ENCODE measurements around the gene NEURL1B.
"Not testable (repeated sequence)": the region's sequence is repeated elsewhere in the genome, so short reads cannot be mapped to it uniquely, and the experiment has no call there.

The NEURL1B gene

DNA sequence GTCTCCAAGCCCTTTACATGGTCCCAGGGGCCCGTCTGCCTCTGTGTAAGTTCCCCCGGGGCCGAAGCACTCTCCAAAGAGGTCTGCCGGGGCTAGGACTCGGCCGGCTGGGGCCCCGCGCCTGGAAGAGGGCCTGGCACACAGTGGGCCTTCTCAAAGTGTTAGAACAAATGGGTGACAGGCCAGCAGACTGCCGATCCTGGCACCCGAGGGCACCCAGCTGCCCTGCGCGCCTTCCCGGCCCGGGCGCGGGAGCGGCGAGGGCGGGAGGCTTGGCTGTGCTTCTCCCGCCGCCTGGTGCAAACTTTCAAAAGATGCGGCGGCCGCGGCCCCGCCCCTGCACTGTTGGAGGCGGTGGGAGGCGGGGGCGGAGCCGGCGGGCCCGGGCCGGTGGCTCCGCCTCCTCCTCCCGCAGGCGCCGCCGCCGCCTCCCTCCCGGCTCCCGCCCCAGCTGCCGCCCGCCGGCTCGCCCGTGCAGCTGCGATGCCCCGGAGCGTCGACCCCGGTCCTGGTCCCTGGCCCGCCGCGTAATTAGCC lies at the start of gene NEURL1B:
NEURL1B (plus strand) TSS at position 442 of the 537 bp plus-strand sequence. CDS start 144 bp downstream, outside the sequence.
- DNase-seq (ENCODE audit: low read depth in 2 of 2): peak in 1 of 2 donors; percentile 32

DNA sequence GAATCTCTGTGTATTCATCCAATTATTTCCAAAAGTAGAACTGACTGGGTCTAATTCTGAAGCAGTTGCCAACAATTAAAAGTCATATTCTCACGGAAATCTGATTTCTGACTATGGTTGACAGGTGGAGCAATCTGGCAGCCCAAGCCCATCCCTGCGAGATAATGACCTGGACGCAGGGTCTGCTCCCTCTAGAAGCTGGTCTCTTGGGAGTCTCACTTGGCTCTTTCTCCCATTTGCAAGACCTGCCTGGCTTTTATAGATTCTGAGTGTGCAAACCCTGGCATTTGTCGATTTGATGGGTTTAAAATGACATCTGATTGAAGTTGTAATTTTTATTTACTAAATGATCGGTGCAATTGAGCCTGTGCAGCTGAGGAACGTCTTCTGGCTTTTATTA lies 49.4 kb upstream of the NEURL1B start:
- DNase-seq (ENCODE audit: low read depth in 2 of 2): no peak

DNA sequence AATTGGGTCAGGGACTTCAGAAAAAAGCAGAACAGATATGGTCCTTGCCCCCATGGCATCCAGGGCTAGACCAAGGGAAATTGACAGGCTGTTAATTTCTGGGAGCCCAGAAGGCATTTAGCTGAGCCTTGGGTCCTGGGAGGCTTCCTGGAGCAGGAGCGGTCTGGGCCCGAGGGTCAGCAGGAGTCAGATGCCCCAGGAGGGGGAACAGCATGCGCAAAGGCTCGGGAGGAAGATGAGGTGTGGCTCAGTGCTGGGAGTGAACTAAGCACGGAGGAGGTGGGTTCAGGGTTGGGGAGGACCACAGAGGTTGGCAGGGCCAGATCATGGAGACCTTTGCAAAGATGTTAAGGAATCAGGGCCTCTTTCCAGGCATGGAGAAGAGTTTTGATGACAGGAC lies 48.2 kb upstream of the NEURL1B start:
- DNase-seq (ENCODE audit: low read depth in 2 of 2): no peak

DNA sequence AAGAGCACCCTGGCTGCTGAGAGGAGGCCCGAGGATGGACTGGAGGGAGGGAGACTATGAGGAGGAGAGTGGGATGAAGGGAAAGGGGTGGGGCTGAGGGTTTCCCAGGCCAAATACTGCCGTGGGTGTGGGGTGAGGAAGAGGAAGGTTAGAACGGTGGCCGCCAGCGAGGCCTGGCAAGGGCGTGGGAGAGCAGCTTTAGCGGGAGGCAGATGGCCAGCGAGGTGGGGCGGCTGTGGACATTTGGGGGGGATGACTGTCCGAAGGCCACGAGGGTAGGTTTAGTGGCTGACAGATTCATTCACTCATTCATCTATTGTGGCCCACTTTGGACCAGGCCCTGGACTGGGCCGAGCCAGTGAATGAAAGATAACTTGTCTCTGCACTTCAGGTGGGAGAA lies 47.8 kb upstream of the NEURL1B start:
- no peak for DNase-seq (ENCODE audit: low read depth in 2 of 2)

- no peak for DNase-seq (ENCODE audit: low read depth in 2 of 2)
These were observed 47.3 kb upstream of the NEURL1B start for GRCh38 chr5:172593721-172594235.

DNA sequence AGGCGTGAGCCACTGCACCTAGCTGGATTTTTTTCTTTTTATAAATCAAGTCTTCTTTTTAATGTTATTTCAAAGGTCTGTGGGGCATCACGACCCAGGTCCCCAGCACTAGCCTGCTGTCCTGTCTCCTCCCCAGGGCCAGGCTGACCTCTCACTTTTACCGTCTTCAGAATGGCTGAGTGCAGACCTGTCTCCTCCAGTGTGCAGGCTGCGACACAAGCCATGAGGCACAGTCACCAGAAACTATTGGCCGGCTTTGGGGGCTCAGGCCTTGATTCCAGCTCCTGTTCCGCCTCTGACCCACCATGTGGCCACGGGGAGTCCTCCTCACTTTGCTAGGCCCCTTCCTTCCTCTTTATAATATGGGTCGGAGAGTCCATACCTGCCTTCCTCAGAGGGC lies 46.6 kb upstream of the NEURL1B start:
- DNase-seq (ENCODE audit: low read depth in 2 of 2): no peak

- DNase-seq (ENCODE audit: low read depth in 2 of 2): no peak
These were observed 46.1 kb upstream of the NEURL1B start for GRCh38 chr5:172594867-172595466.

- DNase-seq (ENCODE audit: low read depth in 2 of 2): no peak
These were observed 45.2 kb upstream of the NEURL1B start for GRCh38 chr5:172595596-172596455.

DNA sequence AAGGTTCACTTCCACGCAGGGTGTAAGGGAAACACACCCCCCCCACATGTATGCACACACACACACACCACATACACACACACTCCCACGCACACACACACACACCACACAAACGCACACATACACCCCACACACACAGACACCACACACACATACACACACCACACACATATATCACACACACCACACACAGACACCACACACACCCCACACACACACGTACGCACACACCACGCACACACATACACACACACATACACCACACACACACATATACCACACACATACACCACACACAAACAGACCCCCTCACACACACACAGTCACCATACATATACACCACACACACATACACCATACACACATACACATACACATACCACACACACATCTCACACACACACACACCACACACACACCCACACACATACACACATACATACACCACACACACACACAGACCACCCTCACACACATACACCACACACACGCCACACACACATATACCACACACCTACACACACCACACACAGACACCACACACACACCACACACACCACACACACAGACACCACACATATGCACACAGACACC lies 44.3 kb upstream of the NEURL1B start:
- no peak for DNase-seq (ENCODE audit: low read depth in 2 of 2)

- no peak for DNase-seq (ENCODE audit: low read depth in 2 of 2)
These were observed 43.3 kb upstream of the NEURL1B start for GRCh38 chr5:172597755-172598155.

DNA sequence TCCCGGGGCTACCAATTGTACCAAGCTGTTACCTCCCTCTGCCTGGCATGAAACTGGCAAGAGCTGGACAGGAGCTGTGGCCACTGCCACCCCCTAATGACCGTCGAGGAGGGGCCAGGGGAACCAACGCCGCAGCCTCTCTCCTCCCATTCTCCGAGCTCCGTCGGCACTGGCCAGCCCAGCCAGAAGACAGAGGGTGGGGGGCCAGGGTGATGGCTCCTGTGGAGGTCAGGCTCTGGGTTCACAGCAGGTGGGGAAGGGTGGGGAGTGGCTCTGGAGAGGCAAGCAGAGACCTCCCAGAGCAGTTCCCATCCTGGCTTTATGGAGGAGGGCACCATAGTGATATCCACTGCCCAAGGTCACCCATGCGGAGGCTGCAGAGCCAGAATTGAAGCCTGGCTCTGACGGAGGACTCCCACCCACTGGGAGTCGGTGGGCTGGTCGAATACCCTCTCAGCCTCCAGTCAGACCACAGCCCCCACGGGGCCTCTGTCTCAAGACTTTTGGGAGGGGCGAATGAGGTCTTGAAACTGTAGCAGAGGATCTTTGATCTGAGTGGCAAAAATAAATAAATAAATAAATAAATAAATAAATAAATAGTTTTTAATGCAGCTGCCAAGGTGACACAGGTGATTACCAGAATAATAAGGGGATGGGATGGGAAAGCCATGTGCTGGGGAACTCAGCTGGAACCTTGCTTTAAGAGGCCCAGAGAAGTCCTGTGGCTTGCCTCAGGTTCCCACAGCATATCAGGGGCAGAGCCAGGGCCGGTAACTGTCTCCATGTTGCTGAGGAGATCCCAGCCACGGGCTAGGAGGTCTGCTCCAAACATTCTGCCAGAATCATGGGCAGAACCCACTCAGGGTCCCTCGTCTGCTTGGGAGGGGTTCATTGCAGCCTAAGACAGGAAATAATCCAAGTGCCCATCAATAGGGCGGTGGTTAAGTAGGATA lies 42.5 kb upstream of the NEURL1B start:
- no peak for DNase-seq (ENCODE audit: low read depth in 2 of 2)

- DNase-seq (ENCODE audit: low read depth in 2 of 2): no peak
These were observed 41.9 kb upstream of the NEURL1B start for GRCh38 chr5:172599204-172599567.

GRCh38 chr5:172600571-172600970 lies 40.5 kb upstream of the NEURL1B start:
- no peak for DNase-seq (ENCODE audit: low read depth in 2 of 2)

DNA sequence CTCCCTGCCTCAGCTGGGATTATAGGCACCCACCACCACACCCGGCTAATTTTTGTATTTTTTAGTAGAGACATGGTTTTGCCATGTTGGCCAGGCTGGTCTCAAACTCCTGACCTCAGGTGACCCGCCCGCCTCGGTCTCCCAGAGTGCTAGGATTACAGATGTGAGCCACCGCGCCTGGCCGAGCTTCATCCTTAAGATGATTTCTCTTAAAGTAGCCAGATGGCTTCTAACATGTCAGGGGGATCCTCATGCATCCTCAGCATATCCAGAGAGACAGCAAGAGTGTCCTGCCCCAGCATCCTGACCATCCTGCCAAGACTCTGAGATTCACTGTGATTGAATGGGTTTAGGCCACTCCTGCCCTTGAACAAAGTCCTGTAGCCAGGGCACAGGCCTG lies 39.5 kb upstream of the NEURL1B start:
- DNase-seq (ENCODE audit: low read depth in 2 of 2): not testable (repeated sequence)

- no peak for DNase-seq (ENCODE audit: low read depth in 2 of 2)
These were observed 38.3 kb upstream of the NEURL1B start for GRCh38 chr5:172602783-172603231.

DNA sequence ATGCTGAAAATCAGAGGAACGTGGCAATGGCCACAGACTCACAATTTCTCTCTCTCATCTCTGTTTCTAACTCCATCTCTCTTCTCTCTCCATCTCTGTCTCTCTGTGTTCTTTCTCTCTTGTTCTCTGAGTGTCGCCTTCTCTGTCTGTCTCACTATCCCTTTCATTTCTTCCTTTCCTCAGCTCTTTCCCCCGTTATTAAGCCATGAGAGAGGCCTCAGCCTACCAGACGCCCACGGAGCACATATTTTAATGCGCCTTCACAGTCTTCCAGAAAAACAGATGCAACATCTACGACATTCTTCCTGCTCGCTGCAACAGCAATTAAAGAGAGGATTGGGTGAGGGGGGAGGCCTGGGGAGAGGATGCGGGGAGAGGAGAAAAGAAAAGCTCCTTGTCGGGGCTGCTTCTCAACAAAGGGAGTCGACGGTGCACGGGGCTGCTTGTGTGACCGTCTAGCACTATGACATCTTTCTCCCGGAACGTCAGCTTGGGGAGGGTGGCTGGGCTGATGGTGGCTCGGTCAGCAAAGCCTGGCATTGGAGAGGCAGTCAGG lies 37.7 kb upstream of the NEURL1B start:
- no peak for DNase-seq (ENCODE audit: low read depth in 2 of 2)

DNA sequence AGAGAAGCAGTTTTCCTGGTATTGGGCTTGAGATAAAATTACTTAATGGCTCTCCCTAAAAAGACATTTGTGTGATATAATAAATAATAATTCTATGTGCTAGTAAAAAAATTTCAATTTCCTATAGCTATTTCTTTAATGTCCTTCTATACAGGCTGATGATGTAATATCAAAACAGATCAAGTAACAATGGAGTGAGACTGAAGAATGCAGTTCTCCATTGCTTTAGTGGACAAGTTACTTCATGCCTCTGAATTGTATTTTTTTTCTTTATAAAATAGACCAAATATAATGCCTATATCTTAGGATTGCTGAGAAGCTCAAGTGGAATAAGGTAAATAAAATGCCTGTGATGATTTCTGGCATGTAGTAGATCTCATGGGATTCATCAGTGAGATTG lies 35.6 kb upstream of the NEURL1B start:
- DNase-seq (ENCODE audit: low read depth in 2 of 2): no peak

DNA sequence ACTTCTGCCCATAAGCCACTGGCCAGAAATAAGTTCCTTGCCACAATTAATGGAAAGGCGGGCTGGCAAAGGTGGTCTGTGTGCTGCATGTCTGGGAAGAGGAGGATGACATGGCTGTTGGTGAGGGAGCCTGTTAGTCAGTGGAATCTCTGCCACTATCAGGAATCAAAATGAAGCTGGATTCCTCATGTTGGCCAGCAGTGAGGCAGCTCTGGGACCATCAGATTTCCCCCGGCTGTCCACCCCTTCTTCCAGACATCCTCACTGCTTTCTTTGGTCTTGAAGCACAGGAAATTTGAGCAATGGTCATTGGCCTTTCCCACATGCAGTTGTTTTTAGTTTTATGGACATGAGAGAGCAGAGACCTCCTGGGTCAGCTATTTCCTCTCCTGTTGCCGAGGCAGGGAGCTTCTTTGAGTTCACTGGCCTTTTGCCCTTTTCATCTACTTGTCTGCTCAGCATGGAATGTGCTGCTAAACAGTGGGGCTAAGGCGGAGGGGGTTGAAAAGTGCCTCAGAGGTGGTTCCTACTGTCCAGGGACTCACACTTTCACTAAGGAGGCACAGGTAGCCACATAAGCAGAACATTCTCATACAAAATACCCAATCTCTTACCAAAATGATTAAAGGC lies 34.8 kb upstream of the NEURL1B start:
- no peak for DNase-seq (ENCODE audit: low read depth in 2 of 2)

DNA sequence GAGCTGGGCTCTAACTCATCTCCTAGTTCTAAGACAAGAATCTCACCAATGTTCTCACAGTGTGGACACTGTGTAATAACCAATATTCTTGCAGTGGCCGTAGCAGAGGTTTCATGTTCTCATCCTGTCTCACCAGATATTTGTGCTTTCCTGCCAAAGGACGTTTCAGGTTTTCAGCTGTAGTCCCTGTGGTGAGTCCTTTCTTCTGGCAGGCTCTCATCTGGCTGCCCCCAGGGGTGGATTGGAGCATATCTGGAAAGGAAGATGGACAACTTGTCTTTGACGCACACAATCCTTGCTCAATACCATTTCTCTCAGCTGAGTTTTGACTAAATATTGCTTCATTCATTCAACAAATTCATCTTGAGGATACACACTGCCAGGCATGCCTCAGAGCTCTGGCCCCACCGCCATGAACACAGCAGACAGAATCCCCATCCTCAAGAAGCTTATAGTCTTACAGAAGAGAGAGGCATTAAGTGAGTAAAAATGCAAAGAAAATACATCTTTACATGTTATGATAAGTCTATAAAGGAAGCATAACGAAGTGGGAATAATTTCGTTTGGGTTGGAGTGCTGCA lies 33.8 kb upstream of the NEURL1B start:
- no peak for DNase-seq (ENCODE audit: low read depth in 2 of 2)

- DNase-seq (ENCODE audit: low read depth in 2 of 2): no peak
These were observed 32.3 kb upstream of the NEURL1B start for GRCh38 chr5:172608773-172609172.

All from stimulated activated CD4-positive, alpha-beta T cell treated with anti-CD3 and anti-CD28 coated beads, Interleukin-15, amount 100 ng/mL, for 48 hours (primary cell).